ENCODE results near the gene HEMK1. TPM values are rescaled to one million over a fixed set of nuclear protein-coding genes. Genes with fewer than 3 reads are reported as not detected.

Gene HEMK1
- total RNA-seq, 1 donor from 2014 or later: 28.3 TPM

DNA sequence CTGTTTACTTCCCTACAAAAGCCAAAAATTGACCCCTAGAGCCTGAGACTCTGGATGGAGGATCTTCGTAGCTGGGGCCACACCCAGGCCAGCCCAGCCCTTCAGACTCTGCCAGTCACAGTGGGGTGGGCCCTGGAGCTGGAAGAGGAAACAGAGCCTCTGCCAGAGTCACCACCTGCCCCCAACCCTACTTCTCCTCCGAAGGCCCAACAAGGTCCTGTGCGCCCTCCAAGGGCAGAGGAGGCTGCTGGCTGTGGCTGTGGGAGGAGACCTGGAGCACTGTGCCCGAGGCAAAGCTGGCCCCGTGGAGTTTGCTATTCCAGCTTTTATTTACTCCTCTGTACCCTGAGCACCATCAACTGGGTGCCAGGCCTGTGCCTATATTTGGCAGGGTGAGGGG, 23.2 kb downstream of the HEMK1 start:
- TF ChIP-seq CTCF (IDR thresholded peaks at IDR 0.05): no peak
- Histone ChIP-seq H3K36me3 (no peaks in the 10 kb centered on the region), H3K27ac (peak overlapping the region; percentile 58), H3K9me3 (no peaks in the 10 kb centered on the region), H3K4me1 (peaks cover 36% of the 10 kb centered on the region), H3K27me3 (no peaks in the 10 kb centered on the region), H3K4me3 (no peak overlapping the region)
- ATAC-seq: peak; percentile 61
- no peak for DNase-seq
- intact Hi-C loops (cut with DNase I): no loop called here

- no peaks in the 10 kb centered on the region for H3K27me3 ChIP-seq
- intact Hi-C loops (cut with DNase I): no loop called here
- H3K4me1 ChIP-seq: peaks cover 30% of the 10 kb centered on the region
- H3K27ac ChIP-seq: no peak overlapping the region
- no peaks in the 10 kb centered on the region for H3K9me3 ChIP-seq
- ATAC-seq: no peak
- H3K4me3 ChIP-seq: no peak overlapping the region
- no peak for TF ChIP-seq CTCF (IDR thresholded peaks at IDR 0.05)
- no peaks in the 10 kb centered on the region for H3K36me3 ChIP-seq
- DNase-seq: no peak
These were observed 25.0 kb downstream of the HEMK1 start for GRCh38 chr3:50594253-50594785.

DNA sequence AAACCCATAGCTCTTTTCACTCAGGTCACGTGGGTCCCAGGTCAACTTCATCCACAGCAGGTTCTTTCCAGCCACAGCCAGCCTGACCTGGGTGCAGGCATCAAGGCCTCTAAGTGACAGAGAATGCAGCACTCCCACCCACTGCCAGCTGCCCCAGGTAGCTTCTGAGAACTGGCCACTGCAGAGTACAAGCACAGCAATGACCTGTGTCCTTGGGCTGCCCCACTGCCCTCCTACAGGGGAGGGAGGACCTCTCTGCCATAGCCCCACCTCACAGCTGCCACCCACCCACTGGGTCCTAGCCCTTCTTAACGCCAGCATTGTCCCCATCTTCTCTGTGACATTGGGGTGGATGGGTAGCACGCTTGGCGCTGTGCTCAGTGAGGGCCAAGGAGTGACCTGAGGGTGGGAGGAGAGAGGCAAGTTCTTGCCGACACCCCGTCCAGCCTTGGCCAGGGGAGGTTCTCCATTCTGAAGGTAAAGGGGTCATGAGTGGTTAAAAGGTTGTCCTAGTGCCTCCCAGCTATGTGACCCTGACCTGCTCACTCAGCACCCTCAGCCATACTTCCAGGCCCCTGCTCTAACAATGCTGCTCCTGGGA, 29.9 kb downstream of the HEMK1 start:
- TF ChIP-seq CTCF (IDR thresholded peaks at IDR 0.05): no peak
- Histone ChIP-seq H3K27ac (peak overlapping the region; percentile 92), H3K4me1 (peaks cover 52% of the 10 kb centered on the region)

DNA sequence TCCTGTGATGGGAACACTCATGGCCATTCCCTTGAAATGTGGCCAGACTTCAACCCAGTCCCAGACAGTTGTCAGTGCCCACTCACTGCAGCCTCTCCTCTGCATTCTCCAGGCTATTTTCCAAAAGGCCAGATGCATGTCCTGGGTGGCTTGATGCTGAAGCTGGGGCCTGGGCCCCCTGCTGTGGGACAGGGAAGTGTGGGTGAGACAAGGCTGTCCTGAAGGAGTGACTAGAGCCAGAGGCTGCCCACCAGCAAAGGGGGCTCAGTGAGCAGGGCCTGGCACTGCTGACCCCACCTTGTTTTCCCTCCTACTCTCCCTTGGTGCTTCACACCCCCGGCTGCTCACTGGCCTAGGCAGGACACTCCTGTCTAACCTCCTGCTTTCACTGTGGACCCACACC, 30.4 kb downstream of the HEMK1 start:
- no peaks in the 10 kb centered on the region for H3K27me3 ChIP-seq
- DNase-seq: no peak
- H3K27ac ChIP-seq: peak overlapping the region; percentile 92
- intact Hi-C loops (cut with DNase I): no loop called here
- peaks cover 8% of the 10 kb centered on the region for H3K36me3 ChIP-seq
- H3K9me3 ChIP-seq: no peaks in the 10 kb centered on the region
- ATAC-seq: no peak
- no peak for TF ChIP-seq CTCF (IDR thresholded peaks at IDR 0.05)
- no peak overlapping the region for H3K4me3 ChIP-seq
- H3K4me1 ChIP-seq: peaks cover 57% of the 10 kb centered on the region

More for the DNA sequence above, 29.9 kb downstream of the HEMK1 start:
- ATAC-seq (no peak), DNase-seq (peak; percentile 64)
- Histone ChIP-seq H3K9me3 (no peaks in the 10 kb centered on the region), H3K4me3 (no peak overlapping the region), H3K27me3 (no peaks in the 10 kb centered on the region), H3K36me3 (peaks cover 3% of the 10 kb centered on the region)
- intact Hi-C loops (cut with DNase I): no loop called here

DNA sequence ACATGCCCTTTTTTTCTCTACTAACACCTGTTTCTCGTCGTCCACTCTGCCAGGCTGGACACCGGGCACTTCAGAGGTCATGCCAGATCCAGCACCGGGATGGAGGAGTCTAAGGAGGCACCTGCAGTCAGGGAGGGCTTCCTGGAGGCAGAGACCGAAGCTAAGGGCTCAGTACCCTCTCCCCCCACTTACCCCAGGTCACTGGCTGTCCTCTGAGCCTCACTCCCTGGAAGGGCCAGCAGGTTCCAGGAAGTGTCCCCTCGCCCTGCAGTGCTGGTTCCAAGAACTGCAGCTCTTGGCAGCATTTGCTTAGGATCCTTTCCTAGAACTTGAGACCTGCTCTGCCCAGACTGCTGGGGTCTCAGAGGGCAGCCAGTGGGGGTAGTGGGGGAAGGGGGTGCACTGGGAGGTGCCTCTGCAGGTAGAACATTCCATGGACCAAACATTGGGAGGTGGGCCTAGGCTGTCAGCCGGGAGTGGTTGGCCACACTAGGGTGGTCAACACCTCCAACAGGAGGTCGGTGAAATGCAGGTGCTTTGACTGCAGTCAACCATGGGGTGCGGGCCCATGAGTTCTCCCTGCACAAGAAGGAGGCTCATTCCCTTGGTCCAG, 30.9 kb downstream of the HEMK1 start:
- H3K4me3 ChIP-seq: no peak overlapping the region
- intact Hi-C loops (cut with DNase I): no loop called here
- DNase-seq: peak; percentile 72

More for the DNA sequence above, 30.9 kb downstream of the HEMK1 start:
- no peaks in the 10 kb centered on the region for H3K9me3 ChIP-seq
- TF ChIP-seq CTCF (IDR thresholded peaks at IDR 0.05): no peak
- H3K36me3 ChIP-seq: peaks cover 13% of the 10 kb centered on the region
- peaks cover 63% of the 10 kb centered on the region for H3K4me1 ChIP-seq
- no peaks in the 10 kb centered on the region for H3K27me3 ChIP-seq
- peak; percentile 1 for ATAC-seq
- H3K27ac ChIP-seq: peak overlapping the region; percentile 92

All from upper lobe of right lung (tissue), 1 donor.